CD4-positive, CD25-positive, alpha-beta regulatory T cell (primary cell): Measurements from ENCODE around the gene RPL10A. TPM values are rescaled to one million over a fixed set of nuclear protein-coding genes. Genes with fewer than 3 reads are reported as not detected.

ENCODE experiments used
- ATAC-seq, 2 donors: fragments of 150-1000 bp; cut with Tn5 transposase; one replicate each; pipeline ENCODE4 v1.10.0; 2021; ENCODE audit warnings: low read depth in 2 of 2, moderate number of reproducible peaks in 2 of 2, moderate library complexity in 1 of 2
- DNase-seq, 3 donors: peaks; one replicate each; pipeline versions ENCODE4 v3.0.0 to v3.0.0-alpha.2; 2012 to 2022; ENCODE audit warnings: mixed read lengths in 1 of 3
- H3K27ac ChIP-seq: one replicate; pipeline ENCODE4 v1.7.0; 2013; ENCODE audit warnings: mild to moderate bottlenecking, low read length; ENCODE audit not compliant: insufficient read depth, poor library complexity, severe bottlenecking
- H3K27me3 ChIP-seq: one replicate; pipeline ENCODE4 v1.7.0; 2013; ENCODE audit warnings: low read length; ENCODE audit not compliant: control insufficient read depth, insufficient read depth
- H3K36me3 ChIP-seq: one replicate; pipeline ENCODE4 v1.7.0; 2013; ENCODE audit warnings: mild to moderate bottlenecking, low read length, moderate library complexity; ENCODE audit not compliant: control insufficient read depth, insufficient read depth
- H3K4me1 ChIP-seq: 2 replicates; pipeline ENCODE4 v1.7.0; 2013; ENCODE audit warnings: mild to moderate bottlenecking, low read length; ENCODE audit not compliant: insufficient read depth, control insufficient read depth, poor library complexity, severe bottlenecking
- H3K4me3 ChIP-seq: one replicate; pipeline ENCODE4 v1.7.0; 2013; ENCODE audit warnings: low read depth, mild to moderate bottlenecking, low read length, moderate library complexity
- H3K9me3 ChIP-seq, 2 experiments: 1 replicate in 1 of 2; 2 replicates in 1 of 2; pipeline ENCODE4 v1.7.0; 2013; ENCODE audit warnings: low read length in 2 of 2, mild to moderate bottlenecking in 1 of 2, moderate library complexity in 1 of 2; ENCODE audit not compliant: control insufficient read depth in 2 of 2
- H3K27ac Mint-ChIP-seq, 3 donors: one replicate each; pipeline ENCODE4 v1.8.0; 2020 to 2022; ENCODE audit warnings: mild to moderate bottlenecking in 3 of 3, mixed read lengths in 3 of 3, moderate library complexity in 2 of 3
- H3K27me3 Mint-ChIP-seq: one replicate; pipeline ENCODE4 v1.8.0; 2022; ENCODE audit warnings: mild to moderate bottlenecking, mixed read lengths
- H3K36me3 Mint-ChIP-seq: one replicate; pipeline ENCODE4 v1.8.0; 2020; ENCODE audit warnings: mixed read lengths
- H3K4me1 Mint-ChIP-seq, 4 donors: one replicate each; pipeline ENCODE4 v1.8.0; 2020 to 2022; ENCODE audit warnings: mixed read lengths in 4 of 4, mild to moderate bottlenecking in 1 of 4
- H3K4me3 Mint-ChIP-seq, 4 donors: one replicate each; pipeline ENCODE4 v1.8.0; 2020 to 2022; ENCODE audit warnings: mild to moderate bottlenecking in 4 of 4, mixed read lengths in 4 of 4, moderate library complexity in 3 of 4
- H3K9me3 Mint-ChIP-seq, 7 donors: one replicate each; pipeline ENCODE4 v1.8.0; 2020 to 2022; ENCODE audit warnings: mixed read lengths in 7 of 7, mild to moderate bottlenecking in 3 of 7, moderate library complexity in 2 of 7
- polyA plus RNA-seq, 4 donors: library from polyadenylated mRNA; unstranded; fragments of 300-500 nt; fragmentation: Illumina TruSeq; gene quantifications; one replicate each; pipeline ENCODE4 v1.2.3, GENCODE V29; 2021
- total RNA-seq: library from RNA; stranded (reverse); gene quantifications from one replicate; pipeline ENCODE4 v1.2.3, GENCODE V29; 2022

RPL10A gene
- total and polyA plus RNA-seq, 5 donors from 2014 or later, result 848 to 1,343 (median 1,161) TPM

GRCh38 chr6:35480176-35480575 lies 12.0 kb downstream of the RPL10A start:
- Histone ChIP-seq H3K27ac (no peak overlapping the region), H3K27me3 (no peaks in the 10 kb centered on the region), H3K9me3 (no peaks in the 10 kb centered on the region), H3K4me1 (no peaks in the 10 kb centered on the region), H3K4me3 (no peak overlapping the region), H3K36me3 (no peaks in the 10 kb centered on the region)
- ATAC-seq (no peak), DNase-seq (no peak)
- Mint-ChIP-seq H3K27ac (no peak overlapping the region), H3K27me3 (peaks cover 12% of the 10 kb centered on the region), H3K4me3 (no peak overlapping the region), H3K9me3 (no peaks in the 10 kb centered on the region), H3K4me1 (peaks cover 0 to 2% (median 0%) of the 10 kb centered on the region in 4 donors), H3K36me3 (no peaks in the 10 kb centered on the region)

GRCh38 chr6:35481226-35481625 lies 13.0 kb downstream of the RPL10A start:
- Histone ChIP-seq H3K4me1 (no peaks in the 10 kb centered on the region), H3K36me3 (no peaks in the 10 kb centered on the region), H3K27me3 (no peaks in the 10 kb centered on the region), H3K9me3 (no peaks in the 10 kb centered on the region), H3K27ac (no peak overlapping the region), H3K4me3 (no peak overlapping the region)
- no peak for ATAC-seq
- Mint-ChIP-seq H3K4me3 (no peak overlapping the region), H3K27ac (peak overlapping the region in 1 of 3 donors; percentile 28), H3K9me3 (no peaks in the 10 kb centered on the region), H3K36me3 (no peaks in the 10 kb centered on the region), H3K27me3 (peaks cover 12% of the 10 kb centered on the region), H3K4me1 (peaks cover 0 to 2% (median 0%) of the 10 kb centered on the region in 4 donors)
- DNase-seq, result no peak

GRCh38 chr6:35483062-35483461 lies 14.9 kb downstream of the RPL10A start:
- H3K27me3 ChIP-seq, result no peaks in the 10 kb centered on the region
- H3K9me3 ChIP-seq, result no peaks in the 10 kb centered on the region
- Mint-ChIP-seq H3K4me3 (no peak overlapping the region), H3K27me3 (peaks cover 12% of the 10 kb centered on the region), H3K4me1 (peaks cover 0 to 2% (median 0%) of the 10 kb centered on the region in 4 donors), H3K27ac (no peak overlapping the region), H3K9me3 (no peaks in the 10 kb centered on the region), H3K36me3 (no peaks in the 10 kb centered on the region)
- no peak overlapping the region for H3K27ac ChIP-seq
- H3K4me1 ChIP-seq, result no peaks in the 10 kb centered on the region
- no peak for DNase-seq
- no peaks in the 10 kb centered on the region for H3K36me3 ChIP-seq
- ATAC-seq, result no peak
- no peak overlapping the region for H3K4me3 ChIP-seq

- Mint-ChIP-seq H3K4me3 (no peak overlapping the region), H3K9me3 (no peaks in the 10 kb centered on the region), H3K27me3 (peaks cover 12% of the 10 kb centered on the region), H3K27ac (no peak overlapping the region), H3K36me3 (no peaks in the 10 kb centered on the region), H3K4me1 (peaks cover 0 to 2% (median 0%) of the 10 kb centered on the region in 4 donors)
- Histone ChIP-seq H3K36me3 (no peaks in the 10 kb centered on the region), H3K27ac (no peak overlapping the region), H3K4me3 (no peak overlapping the region), H3K9me3 (no peaks in the 10 kb centered on the region), H3K27me3 (no peaks in the 10 kb centered on the region), H3K4me1 (no peaks in the 10 kb centered on the region)
- no peak for DNase-seq
- no peak for ATAC-seq
These were observed 15.3 kb downstream of the RPL10A start for GRCh38 chr6:35483490-35483889.

- no peak for DNase-seq
- no peaks in the 10 kb centered on the region for H3K9me3 Mint-ChIP-seq
These were observed 15.9 kb downstream of the RPL10A start for GRCh38 chr6:35483893-35484645.

GRCh38 chr6:35484921-35485392 lies 16.8 kb downstream of the RPL10A start:
- H3K27me3 ChIP-seq, result no peaks in the 10 kb centered on the region
- DNase-seq (no peak), ATAC-seq (no peak)
- no peak overlapping the region for H3K4me3 ChIP-seq
- no peaks in the 10 kb centered on the region for H3K4me1 ChIP-seq
- no peak overlapping the region for H3K27ac Mint-ChIP-seq
- H3K27me3 Mint-ChIP-seq, result peaks cover 12% of the 10 kb centered on the region
- H3K36me3 Mint-ChIP-seq, result no peaks in the 10 kb centered on the region
- H3K4me3 Mint-ChIP-seq, result no peak overlapping the region
- peaks cover 0 to 2% (median 0%) of the 10 kb centered on the region in 4 donors for H3K4me1 Mint-ChIP-seq
- no peaks in the 10 kb centered on the region for H3K9me3 Mint-ChIP-seq
- H3K9me3 ChIP-seq, result no peaks in the 10 kb centered on the region
- H3K27ac ChIP-seq, result no peak overlapping the region
- H3K36me3 ChIP-seq, result no peaks in the 10 kb centered on the region

More at GRCh38 chr6:35483893-35484645, 15.9 kb downstream of the RPL10A start:
- no peak overlapping the region for H3K27ac Mint-ChIP-seq
- no peaks in the 10 kb centered on the region for H3K27me3 ChIP-seq
- H3K4me3 ChIP-seq, result no peak overlapping the region
- no peak for ATAC-seq
- H3K4me1 ChIP-seq, result no peaks in the 10 kb centered on the region
- H3K27me3 Mint-ChIP-seq, result peaks cover 12% of the 10 kb centered on the region
- no peak overlapping the region for H3K27ac ChIP-seq
- no peaks in the 10 kb centered on the region for H3K36me3 Mint-ChIP-seq
- H3K4me1 Mint-ChIP-seq, result peaks cover 0 to 2% (median 0%) of the 10 kb centered on the region in 4 donors
- no peak overlapping the region for H3K4me3 Mint-ChIP-seq
- H3K9me3 ChIP-seq, result no peaks in the 10 kb centered on the region
- H3K36me3 ChIP-seq, result no peaks in the 10 kb centered on the region

GRCh38 chr6:35485402-35485877 lies 17.2 kb downstream of the RPL10A start:
- no peaks in the 10 kb centered on the region for H3K4me1 ChIP-seq
- no peak overlapping the region for H3K27ac Mint-ChIP-seq
- H3K36me3 Mint-ChIP-seq, result no peaks in the 10 kb centered on the region
- ATAC-seq, result no peak
- no peak overlapping the region for H3K27ac ChIP-seq
- H3K9me3 ChIP-seq, result no peaks in the 10 kb centered on the region
- H3K9me3 Mint-ChIP-seq, result no peaks in the 10 kb centered on the region
- no peak for DNase-seq
- peaks cover 12% of the 10 kb centered on the region for H3K27me3 Mint-ChIP-seq
- no peak overlapping the region for H3K4me3 Mint-ChIP-seq
- no peak overlapping the region for H3K4me3 ChIP-seq
- no peaks in the 10 kb centered on the region for H3K36me3 ChIP-seq
- H3K27me3 ChIP-seq, result no peaks in the 10 kb centered on the region
- peaks cover 0 to 2% (median 0%) of the 10 kb centered on the region in 4 donors for H3K4me1 Mint-ChIP-seq
